ENCODE results near the gene TMEM225. TPM values are rescaled to one million over a fixed set of nuclear protein-coding genes. Genes with fewer than 3 reads are reported as not detected.

Gene TMEM225
- total RNA-seq, 1 donor from 2014 or later = not detected

Other genes starting within 250 kb of the TMEM225 start
- 0.87 and 6.7 TPM in 2 replicates for gene SCN3B, start 231.0 kb downstream of the TMEM225 start, total RNA-seq
- 2.8 and 5.6 TPM in 2 replicates for gene ZNF202, start 144.0 kb downstream of the TMEM225 start, total RNA-seq
- not detected in 2 replicates for gene OR6X1, start 131.2 kb downstream of the TMEM225 start, total RNA-seq
- gene OR6M1, start 79.3 kb downstream of the TMEM225 start, total RNA-seq = not detected in 2 replicates
- gene OR8D4, start 16.5 kb upstream of the TMEM225 start, total RNA-seq = not detected in 2 replicates
- not detected in 2 replicates for gene OR4D5, start 53.9 kb upstream of the TMEM225 start, total RNA-seq
- gene OR6T1, start 58.2 kb upstream of the TMEM225 start, total RNA-seq = not detected in 2 replicates
- gene OR10S1, start 92.1 kb upstream of the TMEM225 start, total RNA-seq = not detected in 2 replicates
- gene OR10G6, start 109.5 kb upstream of the TMEM225 start, total RNA-seq = not detected in 2 replicates
- gene OR10G4, start 127.3 kb upstream of the TMEM225 start, total RNA-seq = not detected in 2 replicates
- gene OR10G9, start 137.3 kb upstream of the TMEM225 start, total RNA-seq = not detected in 2 replicates
- gene OR10G8, start 141.1 kb upstream of the TMEM225 start, total RNA-seq = not detected in 2 replicates
- not detected in 2 replicates for gene OR10G7, start 155.7 kb upstream of the TMEM225 start, total RNA-seq
- 3.2 and 4.1 TPM in 2 replicates for gene VWA5A, start 229.8 kb upstream of the TMEM225 start, total RNA-seq